GM19239 (cell line): ENCODE data around the gene ELF5.

Experiments used
- DNase-seq: peaks from one replicate; pipeline ENCODE4 v3.0.0; 2011; ENCODE audit warnings: low spot score; ENCODE audit not compliant: insufficient read length
- FAIRE-seq: peaks from 2 replicates; lab custom pipeline; 2011; peaks lifted over from hg19 to GRCh38; lab: Jason Lieb, UNC

ELF5 gene

GRCh38 chr11:34513682-34514449 is at the start of gene ELF5:
ELF5 (minus strand) TSS chr11:34513794; CDS start chr11:34505749, 8,045 bp downstream.
- no peak for DNase-seq
- no peak for FAIRE-seq

- DNase-seq, result no peak
- no peak for FAIRE-seq
Observed at GRCh38 chr11:34562976-34563375, 49.4 kb upstream of the ELF5 start.

GRCh38 chr11:34560511-34560910 is 46.9 kb upstream of the ELF5 start:
- DNase-seq (no peak), FAIRE-seq (no peak)

GRCh38 chr11:34558673-34559072 is 45.1 kb upstream of the ELF5 start:
- FAIRE-seq, result no peak
- DNase-seq, result no peak

GRCh38 chr11:34558211-34558610 is 44.6 kb upstream of the ELF5 start:
- no peak for FAIRE-seq
- no peak for DNase-seq

GRCh38 chr11:34552270-34552669 is 38.7 kb upstream of the ELF5 start:
- FAIRE-seq (no peak), DNase-seq (no peak)

- FAIRE-seq (no peak), DNase-seq (no peak)
Observed at GRCh38 chr11:34549271-34549670, 35.7 kb upstream of the ELF5 start.

- DNase-seq (no peak), FAIRE-seq (no peak)
Observed at GRCh38 chr11:34548278-34548677, 34.7 kb upstream of the ELF5 start.

- no peak for DNase-seq
- no peak for FAIRE-seq
Observed at GRCh38 chr11:34546511-34547209, 33.1 kb upstream of the ELF5 start.

GRCh38 chr11:34542089-34542488 is 28.5 kb upstream of the ELF5 start:
- DNase-seq (no peak), FAIRE-seq (no peak)

- no peak for FAIRE-seq
- DNase-seq, result no peak
Observed at GRCh38 chr11:34540870-34541269, 27.3 kb upstream of the ELF5 start.

GRCh38 chr11:34537636-34538035 is 24.0 kb upstream of the ELF5 start:
- FAIRE-seq (no peak), DNase-seq (no peak)

- DNase-seq, result no peak
- FAIRE-seq, result no peak
Observed at GRCh38 chr11:34536056-34536455, 22.5 kb upstream of the ELF5 start.

- no peak for DNase-seq
- no peak for FAIRE-seq
Observed at GRCh38 chr11:34534826-34535225, 21.2 kb upstream of the ELF5 start.

- DNase-seq (no peak), FAIRE-seq (no peak)
Observed at GRCh38 chr11:34531663-34532062, 18.1 kb upstream of the ELF5 start.

- DNase-seq (no peak), FAIRE-seq (no peak)
Observed at GRCh38 chr11:34530545-34531234, 17.1 kb upstream of the ELF5 start.

- FAIRE-seq (no peak), DNase-seq (no peak)
Observed at GRCh38 chr11:34529643-34530042, 16.0 kb upstream of the ELF5 start.

- FAIRE-seq, result no peak
- no peak for DNase-seq
Observed at GRCh38 chr11:34528072-34528471, 14.5 kb upstream of the ELF5 start.

GRCh38 chr11:34525888-34526657 is 12.5 kb upstream of the ELF5 start:
- DNase-seq, result no peak
- FAIRE-seq, result no peak

GRCh38 chr11:34525098-34525497 is 11.5 kb upstream of the ELF5 start:
- FAIRE-seq, result no peak

More at GRCh38 chr11:34525098-34525497, 11.5 kb upstream of the ELF5 start:
- no peak for DNase-seq
